ENCODE data around the gene NGFR. TPM values are rescaled to one million over a fixed set of nuclear protein-coding genes. Genes with fewer than 3 reads are reported as not detected.
A peak's percentile ranks its signal among the peaks of the same experiment; 100 is the strongest.

Gene NGFR
- total RNA-seq, 2 donors from 2014 or later: 13.9 to 22.5 TPM

GRCh38 chr17:49480836-49481615, 14.1 kb upstream of the NGFR start:
- Histone ChIP-seq H3K36me3 (no peaks in the 10 kb centered on the region), H3K27me3 (replicated peaks; ENCODE audit: insufficient read depth) (no peaks in the 10 kb centered on the region), H3K27ac (no peak overlapping the region), H3K9me3 (no peaks in the 10 kb centered on the region), H3K4me1 (ENCODE audit: control insufficient read depth in 1 of 2, low read depth in 2 of 2) (no peaks in the 10 kb centered on the region), H3K4me3 (no peak overlapping the region)
- ATAC-seq (ENCODE audit: insufficient number of reproducible peaks, low FRiP score, low read depth): no peak
- no peak for DNase-seq (ENCODE audit: low spot score)
- no peak for TF ChIP-seq CTCF (IDR thresholded peaks at IDR 0.05)

- H3K27me3 ChIP-seq (replicated peaks; ENCODE audit: insufficient read depth): no peaks in the 10 kb centered on the region
- no peaks in the 10 kb centered on the region for H3K9me3 ChIP-seq
- DNase-seq (ENCODE audit: low spot score): no peak
- H3K4me1 ChIP-seq (ENCODE audit: control insufficient read depth in 1 of 2, low read depth in 2 of 2): no peaks in the 10 kb centered on the region
- ATAC-seq (ENCODE audit: insufficient number of reproducible peaks, low FRiP score, low read depth): no peak
- H3K4me3 ChIP-seq: no peak overlapping the region
- no peak overlapping the region for H3K27ac ChIP-seq
- no peaks in the 10 kb centered on the region for H3K36me3 ChIP-seq
- no peak for TF ChIP-seq CTCF (IDR thresholded peaks at IDR 0.05)
Observed at GRCh38 chr17:49482144-49482817, 12.8 kb upstream of the NGFR start.

- peak; percentile 8 for ATAC-seq (ENCODE audit: insufficient number of reproducible peaks, low FRiP score, low read depth)
- Histone ChIP-seq H3K27ac (no peak overlapping the region), H3K4me3 (no peak overlapping the region), H3K36me3 (no peaks in the 10 kb centered on the region), H3K4me1 (ENCODE audit: control insufficient read depth in 1 of 2, low read depth in 2 of 2) (no peaks in the 10 kb centered on the region), H3K27me3 (replicated peaks; ENCODE audit: insufficient read depth) (no peaks in the 10 kb centered on the region), H3K9me3 (no peaks in the 10 kb centered on the region)
- TF ChIP-seq CTCF (IDR thresholded peaks at IDR 0.05): no peak
- no peak for DNase-seq (ENCODE audit: low spot score)
Observed at GRCh38 chr17:49483599-49484509, 11.2 kb upstream of the NGFR start.

- Histone ChIP-seq H3K4me3 (no peak overlapping the region), H3K27me3 (replicated peaks; ENCODE audit: insufficient read depth) (no peaks in the 10 kb centered on the region)
Observed at GRCh38 chr17:49484588-49484987, 10.5 kb upstream of the NGFR start.

More at GRCh38 chr17:49484588-49484987, 10.5 kb upstream of the NGFR start:
- no peak for ATAC-seq (ENCODE audit: insufficient number of reproducible peaks, low FRiP score, low read depth)
- no peak overlapping the region for H3K27ac ChIP-seq
- H3K9me3 ChIP-seq: no peaks in the 10 kb centered on the region
- H3K36me3 ChIP-seq: no peaks in the 10 kb centered on the region
- H3K4me1 ChIP-seq (ENCODE audit: control insufficient read depth in 1 of 2, low read depth in 2 of 2): no peaks in the 10 kb centered on the region
- no peak for DNase-seq (ENCODE audit: low spot score)
- TF ChIP-seq CTCF (IDR thresholded peaks at IDR 0.05): no peak

Measured in thoracic aorta (tissue), 2 donors.